ENCODE measurements around the gene GCSAM. TPM values are rescaled to one million over a fixed set of nuclear protein-coding genes. Genes with fewer than 3 reads are reported as not detected.

Gene GCSAM
- polyA plus RNA-seq, 2 of the 4 experiments (the other 2 are of a cell fraction), result not detected

DNA sequence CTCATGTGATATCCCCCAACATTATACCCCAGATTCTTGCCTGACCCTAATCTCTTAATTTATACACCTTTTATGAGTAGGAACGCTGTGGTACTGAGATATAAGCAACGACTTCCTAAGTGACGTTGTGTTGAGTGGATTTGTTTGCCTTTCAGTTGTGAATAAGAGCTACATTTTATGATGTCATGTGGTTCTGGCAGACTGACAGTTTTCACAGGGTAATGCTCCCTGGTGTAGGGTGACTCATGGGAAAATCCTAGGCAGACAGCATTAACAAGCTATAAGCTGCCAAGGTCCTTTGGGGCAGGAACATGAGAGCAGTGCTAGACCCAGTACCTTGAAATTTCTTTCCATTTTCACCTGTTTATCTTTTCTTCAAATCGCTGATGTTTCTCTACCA is 35.7 kb downstream of the GCSAM start (continued):
- no peak for TF ChIP-seq TP53 (CRISPR knock-in tag; IDR thresholded peaks at IDR 0.05)
- TF ChIP-seq FOSL2 (IDR thresholded peaks at IDR 0.05), result peak; percentile 76
- TF ChIP-seq FOSL2 (CRISPR knock-in tag; IDR thresholded peaks at IDR 0.05), result peak; percentile 96
- no peak for TF ChIP-seq MYC (IDR thresholded peaks at IDR 0.05; ENCODE audit: borderline replicate concordance, low read length)
- TF ChIP-seq, protein P1, sequence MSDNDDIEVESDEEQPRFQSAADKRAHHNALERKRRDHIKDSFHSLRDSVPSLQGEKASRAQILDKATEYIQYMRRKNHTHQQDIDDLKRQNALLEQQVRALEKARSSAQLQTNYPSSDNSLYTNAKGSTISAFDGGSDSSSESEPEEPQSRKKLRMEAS (IDR thresholded peaks at IDR 0.05), result peak; percentile 56; the same call in 1 of the 2 replicates
- no peak for TF ChIP-seq HEYL (CRISPR knock-in tag; IDR thresholded peaks at IDR 0.05)
- no peak for TF ChIP-seq NPAS2 (CRISPR knock-in tag; IDR thresholded peaks at IDR 0.05; ENCODE audit: borderline replicate concordance)
- TF ChIP-seq NFE2L2 (conservative IDR thresholded peaks at IDR 0.05; ENCODE audit: low read length), result no peak
- no peak for TF ChIP-seq RARB (CRISPR knock-in tag; IDR thresholded peaks at IDR 0.05)
- no peak for TF ChIP-seq CBX2 (IDR thresholded peaks at IDR 0.05; ENCODE audit: borderline replicate concordance, low read depth)

DNA sequence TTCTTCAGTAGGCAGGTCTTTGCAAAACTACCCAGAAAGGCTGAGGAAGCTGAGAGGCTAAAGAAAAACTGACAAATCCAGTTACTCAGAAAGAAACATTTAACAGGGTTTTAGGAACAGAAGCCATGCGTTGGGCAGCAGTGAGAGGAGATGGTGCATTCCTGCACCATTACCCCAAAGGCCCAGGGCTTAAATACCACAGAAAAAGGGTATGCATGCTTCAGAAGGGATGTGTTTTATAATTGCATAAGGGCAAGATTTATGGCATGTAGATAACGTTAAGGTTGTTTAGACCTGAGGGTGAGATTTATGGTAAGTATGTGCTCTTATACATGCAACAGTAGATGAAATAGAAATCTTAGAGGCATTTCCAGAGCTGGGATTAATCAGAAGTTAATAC is 36.9 kb downstream of the GCSAM start:
- CTCF ChIA-PET, result interaction anchor here (1.4 kb wide), 1 partner anchor 107 kb away, joined by 4 read pairs; no protein-coding TSS in a partner anchor
- TF ChIP-seq BCL3 (IDR thresholded peaks at IDR 0.05) (no peak), ZNF302 (CRISPR knock-in tag; IDR thresholded peaks at IDR 0.05) (no peak), JUN (IDR thresholded peaks at IDR 0.05) (no peak), CHD4 (IDR thresholded peaks at IDR 0.05; ENCODE audit: borderline replicate concordance) (no peak), ATOH8 (CRISPR knock-in tag; IDR thresholded peaks at IDR 0.05; ENCODE audit: low read depth) (no peak)
- TF ChIP-seq, protein P2, sequence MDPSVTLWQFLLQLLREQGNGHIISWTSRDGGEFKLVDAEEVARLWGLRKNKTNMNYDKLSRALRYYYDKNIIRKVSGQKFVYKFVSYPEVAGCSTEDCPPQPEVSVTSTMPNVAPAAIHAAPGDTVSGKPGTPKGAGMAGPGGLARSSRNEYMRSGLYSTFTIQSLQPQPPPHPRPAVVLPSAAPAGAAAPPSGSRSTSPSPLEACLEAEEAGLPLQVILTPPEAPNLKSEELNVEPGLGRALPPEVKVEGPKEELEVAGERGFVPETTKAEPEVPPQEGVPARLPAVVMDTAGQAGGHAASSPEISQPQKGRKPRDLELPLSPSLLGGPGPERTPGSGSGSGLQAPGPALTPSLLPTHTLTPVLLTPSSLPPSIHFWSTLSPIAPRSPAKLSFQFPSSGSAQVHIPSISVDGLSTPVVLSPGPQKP (IDR thresholded peaks at IDR 0.05; ENCODE audit: low read depth, low read length), result no peak
- POLR2A ChIA-PET, result no interaction called here
- FAIRE-seq, result no peak
- H3K27ac ChIP-seq, result peak overlapping the region in 1 of 2 experiments; percentile 36; a peak in 3 of 6 replicates
- H3K9me3 ChIP-seq, result no peaks in the 10 kb centered on the region
- no peak overlapping the region; the same call in 2 of the 3 replicates for H3K4me2 ChIP-seq
- DNase-seq (ENCODE audit: low read depth in 1 of 2, low spot score in 1 of 2), result no peak
- no peak for ATAC-seq
- no peak overlapping the region for H3K4me3 ChIP-seq
- peaks cover 35% of the 10 kb centered on the region for H3K4me1 ChIP-seq
- 70% methylated on average over 2 of the region's 2 CpGs for WGBS (ENCODE audit: missing lambda C conversion rate)

GRCh38 chr3:112095731-112096130 is 37.3 kb downstream of the GCSAM start:
- ATAC-seq (0 out of 6 replicates have a peak, but pooled peaks of 1 of the 2 experiments have one; percentile 11), FAIRE-seq (no peak), DNase-seq (ENCODE audit: low read depth in 1 of 2, low spot score in 1 of 2) (no peak)
- TF ChIP-seq RNF2 (IDR thresholded peaks at IDR 0.05; ENCODE audit: borderline replicate concordance, low read depth) (no peak), CBX8 (IDR thresholded peaks at IDR 0.05) (no peak), EP300 (IDR thresholded peaks at IDR 0.05) (no peak), HOXB13 (CRISPR knock-in tag; IDR thresholded peaks at IDR 0.05; ENCODE audit: low read depth) (no peak), CEBPB (IDR thresholded peaks at IDR 0.05) (no peak), FOSL2 (IDR thresholded peaks at IDR 0.05) (no peak), FOSL2 (CRISPR knock-in tag; IDR thresholded peaks at IDR 0.05) (no peak), BCL3 (IDR thresholded peaks at IDR 0.05) (no peak), JUNB (IDR thresholded peaks at IDR 0.05) (no peak), POLR2AphosphoS2 (conservative IDR thresholded peaks at IDR 0.05; ENCODE audit: low read length) (no peak), KDM5A (IDR thresholded peaks at IDR 0.05) (no peak)
- TF ChIP-seq, protein P2 (IDR thresholded peaks at IDR 0.05; ENCODE audit: low read depth, low read length), result no peak
- POLR2A ChIA-PET, result no interaction called here
- Histone ChIP-seq H3K4me3 (no peak overlapping the region), H3K4me1 (peaks cover 33% of the 10 kb centered on the region), H3K27ac (peak overlapping the region in 1 of 2 experiments; percentile 36; a peak in 3 of 6 replicates), H3K4me2 (no peak overlapping the region), H3K9me3 (no peaks in the 10 kb centered on the region)
- CTCF ChIA-PET, result interaction anchor here (1.4 kb wide), 1 partner anchor 107 kb away, joined by 4 read pairs; no protein-coding TSS in a partner anchor
- WGBS (ENCODE audit: missing lambda C conversion rate), result 32% methylated on average over 2 of the region's 2 CpGs
